ENCODE data around the gene KCTD16. TPM values are rescaled to one million over a fixed set of nuclear protein-coding genes. Genes with fewer than 3 reads are reported as not detected.

The KCTD16 gene
- total RNA-seq, 1 donor from 2014 or later, result 4.8 TPM

GRCh38 chr5:144297081-144297480 lies 126.4 kb downstream of the KCTD16 start:
- H3K27me3 Mint-ChIP-seq (ENCODE audit: low read depth), result peaks cover 7% of the 10 kb centered on the region
- no peak for DNase-seq (ENCODE audit: low spot score in 2 of 2, unreplicated experiment in 2 of 2)
- TF ChIP-seq, protein P1, sequence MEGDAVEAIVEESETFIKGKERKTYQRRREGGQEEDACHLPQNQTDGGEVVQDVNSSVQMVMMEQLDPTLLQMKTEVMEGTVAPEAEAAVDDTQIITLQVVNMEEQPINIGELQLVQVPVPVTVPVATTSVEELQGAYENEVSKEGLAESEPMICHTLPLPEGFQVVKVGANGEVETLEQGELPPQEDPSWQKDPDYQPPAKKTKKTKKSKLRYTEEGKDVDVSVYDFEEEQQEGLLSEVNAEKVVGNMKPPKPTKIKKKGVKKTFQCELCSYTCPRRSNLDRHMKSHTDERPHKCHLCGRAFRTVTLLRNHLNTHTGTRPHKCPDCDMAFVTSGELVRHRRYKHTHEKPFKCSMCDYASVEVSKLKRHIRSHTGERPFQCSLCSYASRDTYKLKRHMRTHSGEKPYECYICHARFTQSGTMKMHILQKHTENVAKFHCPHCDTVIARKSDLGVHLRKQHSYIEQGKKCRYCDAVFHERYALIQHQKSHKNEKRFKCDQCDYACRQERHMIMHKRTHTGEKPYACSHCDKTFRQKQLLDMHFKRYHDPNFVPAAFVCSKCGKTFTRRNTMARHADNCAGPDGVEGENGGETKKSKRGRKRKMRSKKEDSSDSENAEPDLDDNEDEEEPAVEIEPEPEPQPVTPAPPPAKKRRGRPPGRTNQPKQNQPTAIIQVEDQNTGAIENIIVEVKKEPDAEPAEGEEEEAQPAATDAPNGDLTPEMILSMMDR (IDR thresholded peaks at IDR 0.05; ENCODE audit: unreplicated experiment), result no peak
- H3K4me3 Mint-ChIP-seq, result no peak overlapping the region
- H3K9me3 Mint-ChIP-seq, result peaks cover 8% of the 10 kb centered on the region
- no peaks in the 10 kb centered on the region for H3K4me1 Mint-ChIP-seq
- no peaks in the 10 kb centered on the region for H3K36me3 Mint-ChIP-seq
- H3K27ac Mint-ChIP-seq, result no peak overlapping the region

GRCh38 chr5:144298658-144299057 lies 128.0 kb downstream of the KCTD16 start:
- no peak for DNase-seq (ENCODE audit: low spot score in 2 of 2, unreplicated experiment in 2 of 2)
- TF ChIP-seq, protein P1 (IDR thresholded peaks at IDR 0.05; ENCODE audit: unreplicated experiment), result no peak
- H3K27ac Mint-ChIP-seq, result no peak overlapping the region
- peaks cover 7% of the 10 kb centered on the region for H3K27me3 Mint-ChIP-seq (ENCODE audit: low read depth)
- H3K9me3 Mint-ChIP-seq, result peaks cover 8% of the 10 kb centered on the region
- H3K36me3 Mint-ChIP-seq, result no peaks in the 10 kb centered on the region
- H3K4me3 Mint-ChIP-seq, result no peak overlapping the region
- H3K4me1 Mint-ChIP-seq, result no peaks in the 10 kb centered on the region

DNA sequence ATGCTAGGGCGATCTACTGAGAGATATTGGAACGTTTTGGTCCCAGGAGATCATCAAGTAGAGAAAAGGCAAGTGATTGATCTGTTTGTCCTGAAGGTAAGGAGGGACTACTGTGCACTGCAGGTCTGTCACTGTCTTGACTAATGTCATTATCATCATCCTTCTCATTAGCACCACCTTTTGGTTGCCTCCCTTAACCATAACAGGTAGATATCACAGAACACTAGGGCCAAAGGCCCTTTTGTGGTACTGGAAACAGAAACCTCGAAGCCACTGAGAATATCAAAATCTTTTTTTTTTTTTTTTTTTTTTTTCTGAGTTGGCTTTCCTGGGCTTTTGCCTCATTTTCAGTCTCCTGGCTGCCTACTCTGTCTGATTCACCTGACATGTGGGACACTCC lies 134.0 kb downstream of the KCTD16 start:
- H3K27ac Mint-ChIP-seq, result no peak overlapping the region
- TF ChIP-seq, protein P1 (IDR thresholded peaks at IDR 0.05; ENCODE audit: unreplicated experiment), result no peak
- H3K4me3 Mint-ChIP-seq, result no peak overlapping the region
- no peaks in the 10 kb centered on the region for H3K9me3 Mint-ChIP-seq
- H3K36me3 Mint-ChIP-seq, result no peaks in the 10 kb centered on the region
- H3K27me3 Mint-ChIP-seq (ENCODE audit: low read depth), result peaks cover 8% of the 10 kb centered on the region
- H3K4me1 Mint-ChIP-seq, result peaks cover 9% of the 10 kb centered on the region
- DNase-seq (ENCODE audit: low spot score in 2 of 2, unreplicated experiment in 2 of 2), result no peak

DNA sequence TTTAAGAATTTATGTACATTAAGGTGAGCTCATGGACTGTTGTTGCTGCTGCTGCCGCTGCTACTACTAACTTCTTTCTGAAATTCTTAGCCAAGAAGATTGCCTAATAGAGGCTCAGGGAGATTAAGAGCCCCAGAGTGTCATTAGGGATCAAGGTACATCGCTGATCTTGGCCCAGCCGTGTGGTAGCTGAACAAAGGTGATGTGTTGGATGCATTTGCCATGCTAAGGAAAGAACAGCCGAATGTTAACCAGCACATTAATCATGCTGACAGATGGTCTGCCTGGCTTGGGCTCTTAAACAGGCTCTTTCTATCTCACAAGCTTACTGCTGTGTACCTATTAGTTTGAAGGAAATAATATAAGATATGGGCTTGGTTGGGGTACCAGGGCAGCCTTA lies 137.1 kb downstream of the KCTD16 start:
- TF ChIP-seq, protein P1 (IDR thresholded peaks at IDR 0.05; ENCODE audit: unreplicated experiment), result no peak
- Mint-ChIP-seq H3K4me3 (no peak overlapping the region), H3K9me3 (peaks cover 4% of the 10 kb centered on the region), H3K27me3 (ENCODE audit: low read depth) (peaks cover 3% of the 10 kb centered on the region), H3K36me3 (no peaks in the 10 kb centered on the region), H3K4me1 (peaks cover 19% of the 10 kb centered on the region), H3K27ac (no peak overlapping the region)
- DNase-seq (ENCODE audit: low spot score in 2 of 2, unreplicated experiment in 2 of 2), result no peak

DNA sequence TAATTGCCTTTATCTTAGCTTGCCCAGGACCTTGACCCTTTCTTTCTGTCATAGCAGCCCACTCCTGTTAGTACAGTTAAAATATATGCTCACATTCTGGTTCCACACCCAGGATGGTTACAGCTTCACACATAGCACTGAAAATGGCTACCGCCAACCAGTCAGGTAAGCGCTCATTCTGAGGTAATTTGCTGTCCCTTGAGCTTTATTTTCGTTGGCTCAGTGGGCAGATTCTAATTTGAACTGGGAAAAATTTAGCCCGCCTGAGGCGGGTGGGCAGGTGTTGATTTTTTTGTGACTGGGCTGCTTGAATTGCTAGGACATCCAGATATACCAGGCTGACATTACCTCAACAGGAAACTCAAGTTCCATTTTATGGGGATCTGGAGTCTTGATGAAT lies 137.5 kb downstream of the KCTD16 start:
- Mint-ChIP-seq H3K27me3 (ENCODE audit: low read depth) (peaks cover 3% of the 10 kb centered on the region), H3K4me1 (peaks cover 24% of the 10 kb centered on the region), H3K9me3 (peaks cover 4% of the 10 kb centered on the region), H3K4me3 (no peak overlapping the region), H3K27ac (no peak overlapping the region), H3K36me3 (no peaks in the 10 kb centered on the region)
- TF ChIP-seq, protein P1 (IDR thresholded peaks at IDR 0.05; ENCODE audit: unreplicated experiment), result no peak
- DNase-seq (ENCODE audit: low spot score in 2 of 2, unreplicated experiment in 2 of 2), result no peak

All from mesothelial cell of epicardium (in vitro differentiated cells).